OCI-LY1 (cell line): ENCODE measurements around the gene EVA1A.

Experiments used
- EZH2 ChIP-seq: fragments of 200-600 bp; sonication (generic), shearing (Covaris generic); IDR thresholded peaks from 2 replicates; pipeline ENCODE4 v1.8.0; 2017; ENCODE audit warnings: borderline replicate concordance, mixed run types, mild to moderate bottlenecking, antibody characterized with exemption, low read length, moderate library complexity, mixed read lengths
- TF ChIP-seq, protein P1 (sequence below): fragments of 200-600 bp; sonication (generic), shearing (Covaris generic); IDR thresholded peaks from 2 replicates; pipeline ENCODE4 v1.5.1; 2017; ENCODE audit warnings: mild to moderate bottlenecking, antibody characterized with exemption, low read length, moderate library complexity, mixed read lengths

DNA sequence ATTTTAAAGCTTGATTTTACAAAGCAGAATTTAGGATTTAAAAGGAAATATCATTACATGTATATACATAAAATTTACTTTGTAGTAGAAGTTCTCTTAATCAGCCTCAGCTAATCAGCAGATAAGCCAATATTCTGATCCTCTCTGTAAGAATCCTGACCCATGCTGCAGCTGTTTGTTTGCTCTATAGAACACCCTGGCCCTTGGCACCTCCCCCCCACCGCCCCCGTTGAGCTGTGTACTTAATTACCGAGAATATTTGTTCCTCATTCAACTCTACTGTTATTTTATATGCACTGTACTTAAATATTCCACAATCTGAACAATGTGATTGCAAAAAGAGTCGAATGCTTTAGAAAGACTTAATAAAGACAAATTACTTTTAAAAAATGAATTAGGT, 98.0 kb downstream of the EVA1A start:
- TF ChIP-seq, protein P1, sequence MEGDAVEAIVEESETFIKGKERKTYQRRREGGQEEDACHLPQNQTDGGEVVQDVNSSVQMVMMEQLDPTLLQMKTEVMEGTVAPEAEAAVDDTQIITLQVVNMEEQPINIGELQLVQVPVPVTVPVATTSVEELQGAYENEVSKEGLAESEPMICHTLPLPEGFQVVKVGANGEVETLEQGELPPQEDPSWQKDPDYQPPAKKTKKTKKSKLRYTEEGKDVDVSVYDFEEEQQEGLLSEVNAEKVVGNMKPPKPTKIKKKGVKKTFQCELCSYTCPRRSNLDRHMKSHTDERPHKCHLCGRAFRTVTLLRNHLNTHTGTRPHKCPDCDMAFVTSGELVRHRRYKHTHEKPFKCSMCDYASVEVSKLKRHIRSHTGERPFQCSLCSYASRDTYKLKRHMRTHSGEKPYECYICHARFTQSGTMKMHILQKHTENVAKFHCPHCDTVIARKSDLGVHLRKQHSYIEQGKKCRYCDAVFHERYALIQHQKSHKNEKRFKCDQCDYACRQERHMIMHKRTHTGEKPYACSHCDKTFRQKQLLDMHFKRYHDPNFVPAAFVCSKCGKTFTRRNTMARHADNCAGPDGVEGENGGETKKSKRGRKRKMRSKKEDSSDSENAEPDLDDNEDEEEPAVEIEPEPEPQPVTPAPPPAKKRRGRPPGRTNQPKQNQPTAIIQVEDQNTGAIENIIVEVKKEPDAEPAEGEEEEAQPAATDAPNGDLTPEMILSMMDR: no peak
- TF ChIP-seq EZH2: no peak
